Stimulated activated CD8-positive, alpha-beta memory T cell treated with anti-CD3 and anti-CD28 coated beads, Interleukin-4, amount 100 ng/mL, for 24 hours (primary cell): ENCODE measurements around the gene TSSK1B.
"Not testable (repeated sequence)": the region's sequence is repeated elsewhere in the genome, so short reads cannot be mapped to it uniquely, and the experiment has no call there.

Experiments used
- DNase-seq: peaks from one replicate; pipeline ENCODE4 v3.0.0-alpha.2; 2020; ENCODE audit warnings: low read depth

Gene TSSK1B, protein sequence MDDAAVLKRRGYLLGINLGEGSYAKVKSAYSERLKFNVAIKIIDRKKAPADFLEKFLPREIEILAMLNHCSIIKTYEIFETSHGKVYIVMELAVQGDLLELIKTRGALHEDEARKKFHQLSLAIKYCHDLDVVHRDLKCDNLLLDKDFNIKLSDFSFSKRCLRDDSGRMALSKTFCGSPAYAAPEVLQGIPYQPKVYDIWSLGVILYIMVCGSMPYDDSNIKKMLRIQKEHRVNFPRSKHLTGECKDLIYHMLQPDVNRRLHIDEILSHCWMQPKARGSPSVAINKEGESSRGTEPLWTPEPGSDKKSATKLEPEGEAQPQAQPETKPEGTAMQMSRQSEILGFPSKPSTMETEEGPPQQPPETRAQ

GRCh38 chr5:113434889-113435288, at the start of gene TSSK1B:
Gene TSSK1B, minus strand, starts transcription at chr5:113434989. Its CDS starts 150 bp downstream, at chr5:113434839.
- no peak for DNase-seq

DNA sequence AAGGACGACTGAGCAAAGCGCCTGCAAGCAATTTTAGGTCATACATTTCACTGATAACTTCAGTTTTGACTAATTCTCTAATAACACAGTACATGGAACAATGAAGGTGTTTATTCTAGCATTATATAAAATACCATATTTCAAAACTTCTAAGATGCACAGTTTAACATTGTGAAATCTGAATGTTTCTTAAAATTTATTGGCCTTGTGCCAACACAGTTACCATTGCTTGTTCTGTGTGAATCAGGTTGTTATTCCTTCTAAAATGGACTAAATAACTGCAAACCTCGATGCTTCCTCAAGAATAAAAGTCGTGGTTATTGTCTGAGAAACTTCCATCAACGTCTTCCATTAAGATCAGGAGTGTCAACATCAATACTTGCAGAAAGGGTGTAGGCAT, 45.5 kb upstream of the TSSK1B start:
- no peak for DNase-seq

DNA sequence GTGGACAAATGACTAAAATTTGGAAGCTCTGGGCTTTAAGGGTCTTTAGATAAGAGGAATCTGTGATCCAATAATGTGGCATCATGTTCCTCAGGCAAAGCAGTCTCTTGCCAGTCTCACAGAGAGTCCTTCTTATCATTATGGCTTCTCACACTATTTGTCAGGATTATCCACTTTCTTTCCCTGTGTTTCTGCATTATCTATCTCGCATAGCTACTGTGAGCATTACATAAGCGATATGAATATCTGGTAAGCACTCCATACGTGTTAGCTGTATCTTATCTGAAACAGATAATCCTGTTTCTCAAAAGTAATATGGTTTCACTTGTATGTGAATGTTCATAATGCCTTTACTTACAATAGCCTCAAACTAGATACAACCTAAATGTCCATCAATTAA, 43.9 kb upstream of the TSSK1B start:
- DNase-seq, result no peak

GRCh38 chr5:113474100-113474728, 39.4 kb upstream of the TSSK1B start:
- no peak for DNase-seq

- no peak for DNase-seq
These were observed 28.2 kb upstream of the TSSK1B start for GRCh38 chr5:113463032-113463431.

DNA sequence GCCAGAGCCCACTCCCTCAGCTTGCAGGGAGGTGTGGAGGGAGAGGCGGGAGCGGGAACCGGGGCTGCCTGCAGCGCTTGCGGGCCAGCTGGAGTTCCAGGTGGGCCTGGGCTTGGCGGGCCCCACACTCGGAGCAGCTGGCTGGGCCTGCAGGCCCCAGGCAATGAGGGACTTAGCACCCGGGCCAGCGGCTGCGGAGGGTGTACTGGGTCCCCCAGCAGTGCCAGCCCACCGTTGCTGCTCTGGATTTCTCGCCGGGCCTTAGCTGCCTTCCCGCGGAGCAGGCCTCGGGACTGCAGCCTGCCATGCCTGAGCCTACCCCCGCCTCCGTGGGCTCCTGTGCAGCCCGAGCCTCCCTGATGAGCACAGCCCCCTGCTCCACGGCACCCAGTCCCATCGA, 22.3 kb upstream of the TSSK1B start:
- DNase-seq, result not testable (repeated sequence)

GRCh38 chr5:113452941-113453340, 18.2 kb upstream of the TSSK1B start:
- no peak for DNase-seq

DNA sequence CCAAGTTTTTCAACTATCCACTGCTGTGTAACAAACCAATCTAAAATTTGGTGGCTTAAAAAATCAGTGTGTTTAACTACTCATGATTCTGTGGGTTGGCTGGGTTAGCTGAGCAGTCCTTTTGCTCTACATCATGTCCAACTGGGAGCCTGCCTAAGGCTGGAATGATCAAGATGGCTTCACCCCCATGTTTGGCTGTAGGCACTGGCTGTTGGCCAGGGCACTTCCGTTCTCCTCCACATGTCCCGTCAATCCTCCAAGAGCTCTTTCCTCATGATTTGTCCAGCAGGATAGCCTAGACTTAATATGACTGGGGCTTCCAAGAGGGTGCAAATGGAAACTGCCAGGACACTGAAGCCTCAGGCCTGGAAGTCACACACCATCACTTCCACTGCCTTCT, 17.0 kb upstream of the TSSK1B start:
- DNase-seq, result no peak

DNA sequence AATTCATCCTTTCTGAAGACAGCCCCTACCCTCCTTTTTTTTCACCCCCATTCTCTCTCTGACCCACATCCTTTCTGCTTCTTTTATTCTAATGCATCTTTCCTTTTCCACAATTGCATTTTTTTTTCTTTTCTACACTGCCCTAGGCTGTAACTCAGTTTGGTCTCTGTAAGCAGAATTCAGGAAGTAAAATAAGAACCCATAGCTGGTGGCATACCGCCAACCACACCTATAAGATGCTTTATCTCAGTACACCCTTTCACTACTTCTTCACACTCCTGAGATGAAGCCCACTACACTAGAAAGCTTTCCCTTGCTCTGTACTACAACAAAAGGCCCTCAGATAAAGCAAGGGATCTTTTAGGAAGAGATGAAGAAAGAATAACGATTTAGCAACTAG, 16.1 kb upstream of the TSSK1B start:
- no peak for DNase-seq

GRCh38 chr5:113450462-113450861, 15.7 kb upstream of the TSSK1B start:
- no peak for DNase-seq

GRCh38 chr5:113448252-113448651, 13.5 kb upstream of the TSSK1B start:
- no peak for DNase-seq

- no peak for DNase-seq
These were observed 12.8 kb upstream of the TSSK1B start for GRCh38 chr5:113447498-113448050.

DNA sequence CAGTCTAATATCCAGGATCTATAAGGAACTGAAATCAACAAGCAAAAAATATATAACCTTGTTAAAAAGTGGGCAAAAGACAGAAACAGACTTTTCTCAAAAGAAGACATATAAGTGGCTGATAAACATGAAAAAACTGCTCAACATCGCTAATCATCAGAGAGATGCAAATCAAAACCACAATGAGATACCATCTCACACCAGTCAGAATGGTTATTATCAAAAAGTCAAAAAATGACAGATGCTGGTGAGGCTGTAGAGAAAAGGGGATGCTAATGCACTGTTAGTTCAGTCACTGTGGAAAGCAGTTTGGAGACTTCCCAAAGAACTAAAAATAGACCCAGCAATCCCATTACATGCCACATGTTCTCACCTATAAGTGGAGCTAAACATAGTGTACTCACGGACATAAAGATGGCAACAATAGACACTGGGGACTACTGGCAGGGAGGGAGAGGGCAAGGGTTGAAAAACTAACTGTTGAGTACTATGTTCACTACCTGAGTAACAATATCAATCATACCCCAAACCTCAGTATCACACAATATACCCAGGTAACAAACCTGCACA, 11.7 kb upstream of the TSSK1B start:
- no peak for DNase-seq

DNA sequence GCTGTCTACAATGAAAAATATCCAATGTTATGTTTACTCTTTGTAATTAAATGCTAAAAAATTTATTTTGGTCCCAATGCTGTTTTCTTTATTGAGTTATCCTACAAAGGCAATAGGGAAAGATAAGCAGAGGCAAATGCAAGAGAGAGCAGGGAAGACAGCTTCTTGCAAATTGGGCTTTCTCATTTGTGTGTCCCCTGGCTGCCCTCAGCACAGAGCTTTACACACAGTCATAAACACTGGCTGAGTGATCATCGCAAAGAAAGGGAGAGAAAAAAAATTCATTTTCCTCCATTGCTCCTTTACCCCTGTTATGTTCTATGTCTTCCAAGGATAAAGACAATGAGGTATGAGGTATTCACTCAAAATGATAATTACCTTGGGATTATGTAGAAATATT, 2.3 kb upstream of the TSSK1B start:
- no peak for DNase-seq

DNA sequence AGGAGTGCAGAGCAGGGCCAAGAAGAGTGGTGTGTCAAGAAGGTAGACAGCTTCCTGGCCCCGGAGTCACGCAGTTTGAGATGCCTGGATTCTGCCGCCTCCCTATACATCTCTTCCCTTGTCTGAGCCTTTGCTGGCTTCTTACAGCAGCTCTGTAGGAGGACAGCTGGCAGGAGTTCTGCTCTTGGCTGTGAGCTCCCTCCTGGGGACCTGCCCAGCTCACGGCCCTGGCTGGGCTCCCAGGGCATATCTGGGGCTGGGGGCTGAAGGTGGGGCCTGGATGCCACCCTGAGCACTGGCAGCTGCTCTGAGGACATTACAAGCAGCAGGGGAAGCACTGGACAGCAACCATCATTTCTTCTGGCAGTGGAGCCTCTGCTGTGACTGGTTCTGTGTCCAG, 786 bp upstream of the TSSK1B start:
- no peak for DNase-seq

DNA sequence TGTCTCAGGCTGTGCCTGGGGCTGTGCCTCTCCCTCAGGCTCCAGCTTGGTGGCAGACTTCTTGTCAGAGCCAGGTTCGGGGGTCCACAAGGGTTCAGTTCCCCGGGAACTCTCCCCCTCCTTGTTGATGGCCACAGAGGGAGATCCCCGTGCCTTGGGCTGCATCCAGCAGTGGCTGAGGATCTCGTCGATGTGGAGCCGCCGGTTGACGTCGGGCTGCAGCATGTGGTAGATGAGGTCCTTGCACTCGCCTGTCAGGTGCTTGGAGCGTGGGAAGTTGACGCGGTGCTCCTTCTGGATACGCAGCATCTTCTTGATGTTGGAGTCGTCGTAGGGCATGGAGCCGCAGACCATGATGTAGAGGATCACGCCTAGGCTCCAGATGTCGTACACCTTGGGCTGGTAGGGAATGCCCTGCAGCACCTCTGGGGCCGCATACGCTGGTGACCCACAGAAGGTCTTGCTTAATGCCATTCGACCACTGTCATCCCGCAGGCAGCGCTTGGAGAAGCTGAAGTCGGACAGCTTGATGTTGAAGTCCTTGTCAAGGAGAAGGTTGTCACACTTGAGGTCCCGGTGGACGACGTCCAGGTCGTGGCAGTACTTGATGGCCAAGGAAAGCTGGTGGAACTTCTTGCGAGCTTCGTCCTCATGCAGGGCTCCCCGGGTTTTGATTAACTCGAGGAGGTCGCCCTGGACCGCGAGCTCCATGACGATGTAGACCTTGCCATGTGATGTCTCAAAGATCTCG, 752 bp downstream of the TSSK1B start:
- DNase-seq, result no peak

- no peak for DNase-seq
These were observed 1.7 kb downstream of the TSSK1B start for GRCh38 chr5:113433071-113433470.

DNA sequence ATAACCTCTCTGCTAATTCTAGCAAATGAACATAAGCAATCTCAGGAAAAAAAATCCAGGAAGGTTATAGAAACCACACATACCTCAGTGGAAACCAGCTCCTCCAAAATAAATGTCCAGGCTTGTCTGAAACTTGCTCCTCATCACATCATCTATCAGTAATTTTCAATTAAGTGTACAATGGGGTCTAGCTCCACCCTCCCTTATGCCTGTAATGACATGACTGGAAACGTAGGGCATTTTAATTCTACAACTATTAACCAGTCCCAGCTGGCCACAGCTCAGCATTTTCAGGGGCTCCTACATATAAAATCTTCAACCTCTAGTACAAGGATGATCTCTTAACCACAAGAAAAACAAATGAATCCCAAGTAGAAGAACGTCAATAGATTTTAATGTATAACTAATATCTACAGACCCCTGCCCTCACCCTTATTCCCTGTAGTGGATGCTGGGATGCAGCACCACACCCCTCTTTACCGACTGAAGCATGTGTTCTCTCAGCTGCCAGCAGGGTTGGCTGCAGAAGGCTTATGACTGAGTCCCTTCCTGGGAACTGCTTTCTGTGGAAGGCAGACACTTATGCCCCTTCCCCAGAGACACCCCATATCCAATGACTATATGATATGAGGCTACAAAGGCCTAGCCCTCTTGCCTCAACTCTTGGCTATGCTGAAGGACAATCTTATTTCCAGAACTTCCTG, 6.8 kb downstream of the TSSK1B start:
- no peak for DNase-seq

DNA sequence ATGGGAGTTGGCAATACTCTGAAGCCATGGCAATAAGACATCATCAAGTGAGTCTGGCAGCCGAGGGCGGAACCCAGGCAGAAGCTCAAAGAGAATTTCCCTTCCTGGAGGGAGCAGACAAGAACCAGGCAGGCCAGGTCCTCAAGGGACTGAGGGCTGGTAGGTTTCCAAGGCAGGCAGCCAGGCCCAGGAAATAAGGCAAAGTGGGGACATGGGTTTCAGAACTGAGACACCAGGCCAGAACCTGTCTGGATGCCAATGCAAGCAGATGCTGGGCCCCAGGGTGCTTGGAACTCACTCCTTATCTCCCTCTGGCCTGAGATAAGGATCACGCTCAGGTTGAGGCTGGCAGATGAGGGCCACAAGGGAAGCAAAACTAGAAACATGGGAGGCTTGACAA, 8.9 kb downstream of the TSSK1B start:
- no peak for DNase-seq

DNA sequence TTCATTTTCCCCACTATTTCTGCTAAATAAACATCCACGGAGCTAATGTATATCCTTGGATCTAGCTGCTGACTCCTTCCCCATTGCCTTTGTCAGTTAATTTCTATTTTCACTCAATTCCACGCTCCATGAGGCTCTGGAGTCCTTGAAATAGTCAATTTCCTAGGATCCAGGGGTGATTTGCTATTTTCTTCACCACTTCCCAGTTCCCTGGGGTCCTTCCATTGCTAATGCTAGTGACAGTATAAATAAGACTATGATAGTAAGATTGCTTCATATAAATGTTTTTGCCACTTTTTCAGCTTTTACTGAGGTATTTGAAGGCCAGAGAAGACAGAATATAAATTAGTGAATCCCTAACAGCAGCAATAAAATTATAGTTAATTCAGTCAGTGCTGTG, 13.1 kb downstream of the TSSK1B start:
- DNase-seq, result no peak

- DNase-seq, result no peak
These were observed 29.3 kb downstream of the TSSK1B start for GRCh38 chr5:113405530-113405929.

GRCh38 chr5:113404269-113404668, 30.5 kb downstream of the TSSK1B start:
- no peak for DNase-seq
